ENCODE results near the gene IPMK.

IPMK gene

GRCh38 chr10:58212622-58213021 is 55.1 kb downstream of the IPMK start:
- no peaks in the 10 kb centered on the region for H3K4me1 ChIP-seq (ENCODE audit: control insufficient read depth, insufficient read depth, low read length)
- ChIA-PET POLR2A (no interaction called here), CTCF (interaction anchor here (0.6 to 0.7 kb wide), 2 partner anchors 10 to 637 kb away, joined by 3 read pairs; no protein-coding TSS in a partner anchor)
- H3K27ac ChIP-seq (ENCODE audit: extremely low read depth, low read depth, low read length): no peak overlapping the region
- peaks cover 0 to 13% of the 10 kb centered on the region in 2 experiments; a peak in 2 of 3 replicates for H3K36me3 ChIP-seq (ENCODE audit: control insufficient read depth in 2 of 2, insufficient read depth in 1 of 2, low read length in 2 of 2)
- no peak overlapping the region for H3K4me3 ChIP-seq (ENCODE audit: low read depth, low read length)
- TF ChIP-seq BCL11A (tag by site-specific recombination; IDR thresholded peaks at IDR 0.05; ENCODE audit: low read depth) (no peak), HIC1 (tag by site-specific recombination; IDR thresholded peaks at IDR 0.05) (no peak), ZNF114 (tag by site-specific recombination; IDR thresholded peaks at IDR 0.05) (no peak), ZNF292 (tag by site-specific recombination; IDR thresholded peaks at IDR 0.05; ENCODE audit: borderline replicate concordance, low read depth) (no peak), ZBTB44 (tag by site-specific recombination; IDR thresholded peaks at IDR 0.05) (no peak), ZNF792 (tag by site-specific recombination; IDR thresholded peaks at IDR 0.05) (no peak), ZNF423 (tag by site-specific recombination; IDR thresholded peaks at IDR 0.05) (no peak), ZNF658 (tag by site-specific recombination; IDR thresholded peaks at IDR 0.05) (no peak), KLF10 (tag by site-specific recombination; IDR thresholded peaks at IDR 0.05) (no peak), ZNF112 (tag by site-specific recombination; IDR thresholded peaks at IDR 0.05) (no peak), ZNF202 (tag by site-specific recombination; IDR thresholded peaks at IDR 0.05; ENCODE audit: borderline replicate concordance) (no peak), SCRT2 (tag by site-specific recombination; IDR thresholded peaks at IDR 0.05) (no peak), PRDM1 (tag by site-specific recombination; IDR thresholded peaks at IDR 0.05) (no peak), GLIS1 (tag by site-specific recombination; IDR thresholded peaks at IDR 0.05) (no peak), IKZF3 (tag by site-specific recombination; IDR thresholded peaks at IDR 0.05) (no peak), KLF16 (tag by site-specific recombination; IDR thresholded peaks at IDR 0.05) (no peak), ZNF473 (tag by site-specific recombination; IDR thresholded peaks at IDR 0.05) (no peak), ZBTB20 (tag by site-specific recombination; IDR thresholded peaks at IDR 0.05) (no peak), ZNF521 (tag by site-specific recombination; IDR thresholded peaks at IDR 0.05) (no peak)
- no peaks in the 10 kb centered on the region for H3K9me3 ChIP-seq (ENCODE audit: control insufficient read depth, insufficient read depth, low read depth, low read length)

- H3K4me1 ChIP-seq (ENCODE audit: control insufficient read depth, insufficient read depth, low read length): no peaks in the 10 kb centered on the region
- TF ChIP-seq ZNF202 (tag by site-specific recombination; IDR thresholded peaks at IDR 0.05; ENCODE audit: borderline replicate concordance): no peak
- no peak for TF ChIP-seq ZNF155 (tag by site-specific recombination; IDR thresholded peaks at IDR 0.05)
- no peak for TF ChIP-seq ZNF639 (tag by site-specific recombination; IDR thresholded peaks at IDR 0.05)
- no peak for TF ChIP-seq ZNF274 (IDR thresholded peaks at IDR 0.05; ENCODE audit: low read length)
- no peak for TF ChIP-seq ZNF274 (tag by site-specific recombination; IDR thresholded peaks at IDR 0.05; ENCODE audit: borderline replicate concordance)
- no peak for TF ChIP-seq KLF7 (tag by site-specific recombination; IDR thresholded peaks at IDR 0.05; ENCODE audit: borderline replicate concordance)
- H3K4me3 ChIP-seq (ENCODE audit: low read depth, low read length): no peak overlapping the region
- no peak overlapping the region for H3K27ac ChIP-seq (ENCODE audit: extremely low read depth, low read depth, low read length)
- CTCF ChIA-PET: no interaction called here
- peaks cover 0 to 10% of the 10 kb centered on the region in 2 experiments; a peak in 2 of 3 replicates for H3K36me3 ChIP-seq (ENCODE audit: control insufficient read depth in 2 of 2, insufficient read depth in 1 of 2, low read length in 2 of 2)
- POLR2A ChIA-PET: no interaction called here
- no peaks in the 10 kb centered on the region for H3K9me3 ChIP-seq (ENCODE audit: control insufficient read depth, insufficient read depth, low read depth, low read length)
These were observed 57.5 kb downstream of the IPMK start for GRCh38 chr10:58210160-58210559.

All from HEK293 (cell line).